GM10847 (cell line): ENCODE measurements around the gene MARCKS.

Experiments used
- POLR2A ChIP-seq: IDR thresholded peaks from 2 replicates; pipeline ENCODE4 v1.6.1; 2011; ENCODE audit not compliant: insufficient read length; ENCODE audit errors: extremely low read depth

MARCKS gene

DNA sequence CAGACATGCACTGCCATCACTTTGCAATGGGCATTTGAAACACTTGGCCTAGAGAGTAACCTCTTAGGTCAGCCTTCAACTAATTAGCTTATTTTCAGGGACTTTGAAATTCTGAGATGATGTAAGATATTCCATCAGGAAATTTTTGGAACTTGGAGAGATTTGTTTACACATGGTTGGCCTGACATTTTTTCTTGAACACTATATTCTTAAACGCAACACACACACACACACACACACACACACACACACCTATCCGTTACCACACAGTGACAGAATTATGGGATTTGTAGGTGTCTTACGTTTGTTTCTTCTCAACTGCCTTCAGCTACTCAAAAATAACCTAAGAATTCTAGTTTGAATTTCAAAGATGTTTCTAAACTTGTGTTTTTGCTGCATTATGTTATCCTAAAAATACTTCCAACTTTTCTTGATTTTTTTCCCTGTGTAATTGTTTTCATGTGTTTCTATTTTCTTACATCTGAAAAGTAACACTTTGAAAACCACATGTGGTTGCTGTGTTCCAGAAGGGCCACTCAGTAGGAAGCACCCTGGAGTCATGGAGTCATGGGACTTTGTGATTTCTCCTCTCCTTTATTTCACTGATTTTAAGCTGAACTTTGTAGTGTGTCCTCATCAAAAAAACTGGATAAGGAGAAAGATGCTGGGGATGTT is 31.9 kb downstream of the MARCKS start:
- no peak for TF ChIP-seq POLR2A

DNA sequence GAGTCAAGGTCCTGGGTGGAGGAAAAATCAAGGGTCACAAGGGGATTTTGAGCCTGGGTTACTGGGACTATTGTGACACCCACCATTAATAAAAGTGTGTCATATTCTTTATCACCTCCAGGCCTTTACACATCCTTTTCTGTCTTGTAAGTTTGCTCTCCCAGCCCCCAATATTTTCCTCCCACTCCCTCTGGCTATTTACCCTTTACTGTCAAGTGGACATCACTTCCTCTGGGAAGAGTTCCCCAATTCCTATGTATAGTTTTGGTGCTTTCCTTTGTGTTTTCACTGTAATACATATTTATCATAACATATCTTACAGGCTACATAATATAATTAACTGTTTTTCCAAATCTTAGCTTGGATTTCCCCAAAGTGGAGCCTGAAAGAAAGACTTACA is 36.3 kb downstream of the MARCKS start:
- no peak for TF ChIP-seq POLR2A

DNA sequence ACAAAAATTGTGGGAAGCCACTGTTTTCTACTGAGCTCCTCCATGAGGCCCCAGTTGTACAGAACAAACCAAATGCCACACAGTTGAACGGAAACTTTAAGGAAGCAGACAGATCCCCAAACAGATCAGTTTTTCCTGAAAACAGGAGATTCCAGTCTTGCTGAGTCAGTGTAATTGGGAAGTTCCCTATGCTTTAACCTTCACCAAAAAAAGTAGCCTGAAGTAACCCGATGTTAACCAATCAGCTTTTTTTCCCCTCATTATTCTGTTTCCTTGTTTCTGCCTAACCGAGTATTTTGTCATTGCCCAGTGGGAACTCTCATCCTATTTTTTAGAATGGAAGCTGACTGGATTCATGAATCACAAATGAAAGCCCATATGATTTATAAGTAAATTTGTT is 36.7 kb downstream of the MARCKS start:
- TF ChIP-seq POLR2A = no peak

DNA sequence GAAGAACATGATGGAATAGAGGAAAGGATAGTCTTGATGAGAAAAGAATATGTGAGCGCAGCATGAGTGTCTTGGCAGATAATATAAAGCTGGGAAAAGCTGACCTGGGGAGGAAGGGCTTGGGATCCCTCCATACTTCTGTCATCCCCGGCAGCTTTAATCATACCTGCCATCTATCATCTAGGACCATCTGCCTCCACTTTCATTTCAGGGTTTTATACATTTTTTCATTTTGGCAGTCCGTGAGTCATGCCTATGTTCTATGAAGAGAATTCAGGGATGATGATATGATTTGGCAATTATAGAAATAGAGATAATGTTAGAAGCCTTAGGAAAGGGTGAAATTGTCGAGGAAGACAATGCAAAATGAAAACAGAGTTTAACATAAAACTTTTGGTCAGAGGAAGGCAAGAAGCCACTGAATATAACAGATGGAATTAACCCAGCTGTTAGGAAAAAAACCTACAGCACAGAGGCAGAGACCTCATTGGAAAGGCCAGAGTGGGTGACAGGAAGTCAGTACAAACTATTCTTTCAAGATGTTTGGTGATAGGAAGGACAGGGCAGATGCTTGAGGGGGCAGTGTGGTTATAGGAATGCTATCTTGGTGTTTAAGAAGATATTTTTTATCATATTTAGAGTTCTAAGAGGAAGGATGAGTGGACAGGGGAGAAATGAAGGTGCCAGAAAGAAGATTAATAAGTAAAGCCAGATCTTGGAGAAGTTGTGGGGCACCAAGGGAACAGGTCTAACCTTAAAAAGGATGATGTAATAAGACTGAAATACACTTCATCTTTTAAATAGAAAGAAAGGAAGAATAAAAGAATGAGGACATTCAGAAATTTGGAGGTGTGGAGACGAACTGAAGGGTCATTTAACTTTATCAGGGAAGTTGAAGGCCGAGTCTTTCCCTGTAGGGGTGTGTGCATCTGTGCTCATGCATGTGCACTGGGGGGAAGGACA is 37.8 kb downstream of the MARCKS start:
- no peak for TF ChIP-seq POLR2A

DNA sequence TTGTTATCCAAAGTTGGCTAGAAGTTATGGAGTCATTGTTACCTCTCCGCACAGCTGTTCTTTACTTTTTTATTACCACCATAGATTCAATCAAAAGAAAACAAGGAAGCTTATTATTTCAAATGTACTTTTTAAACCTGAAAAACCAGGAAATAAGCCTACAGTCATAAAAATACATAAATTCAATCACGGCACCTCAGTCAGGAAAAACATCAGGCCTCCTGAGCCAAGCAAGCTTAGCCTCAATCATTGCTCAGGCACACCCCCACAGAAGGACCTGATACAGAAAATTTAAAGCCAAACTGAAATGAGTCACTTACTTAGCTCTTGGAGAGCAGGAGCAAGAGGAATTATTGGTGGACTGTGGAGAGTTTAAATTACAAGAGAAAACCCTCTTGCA is 44.3 kb downstream of the MARCKS start:
- no peak for TF ChIP-seq POLR2A

DNA sequence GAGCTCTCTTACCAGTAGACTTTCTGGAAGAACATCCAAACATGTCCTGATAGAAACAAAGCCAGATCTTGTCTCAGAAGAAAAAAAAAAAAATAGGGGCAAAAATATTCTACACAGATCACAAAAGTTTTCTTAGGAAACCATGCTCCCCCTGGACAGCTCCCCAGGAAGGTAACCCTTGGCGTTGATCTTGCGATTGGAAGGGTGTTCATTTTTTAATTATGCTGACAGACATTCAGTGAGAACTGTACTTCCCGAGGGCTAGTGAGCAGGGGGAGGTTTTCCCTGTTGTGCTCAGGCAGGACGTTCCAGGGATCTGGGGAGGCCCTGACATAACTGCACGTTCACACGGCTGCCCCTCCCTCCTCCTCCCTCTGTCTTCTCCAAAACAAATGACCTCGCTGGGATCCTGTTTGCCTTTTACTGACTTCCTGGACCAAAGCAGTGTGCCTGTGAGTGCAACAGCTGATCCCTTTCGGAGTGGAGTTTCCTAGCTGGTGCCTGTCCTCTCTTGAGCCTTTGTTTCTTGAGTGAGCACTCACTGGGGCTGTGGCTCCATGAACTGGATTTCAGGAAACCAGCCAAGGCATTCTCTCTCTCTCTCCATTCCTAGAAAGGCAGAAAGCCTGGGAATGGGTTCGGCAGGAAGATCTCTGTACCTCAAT is 46.7 kb downstream of the MARCKS start:
- TF ChIP-seq POLR2A = no peak

DNA sequence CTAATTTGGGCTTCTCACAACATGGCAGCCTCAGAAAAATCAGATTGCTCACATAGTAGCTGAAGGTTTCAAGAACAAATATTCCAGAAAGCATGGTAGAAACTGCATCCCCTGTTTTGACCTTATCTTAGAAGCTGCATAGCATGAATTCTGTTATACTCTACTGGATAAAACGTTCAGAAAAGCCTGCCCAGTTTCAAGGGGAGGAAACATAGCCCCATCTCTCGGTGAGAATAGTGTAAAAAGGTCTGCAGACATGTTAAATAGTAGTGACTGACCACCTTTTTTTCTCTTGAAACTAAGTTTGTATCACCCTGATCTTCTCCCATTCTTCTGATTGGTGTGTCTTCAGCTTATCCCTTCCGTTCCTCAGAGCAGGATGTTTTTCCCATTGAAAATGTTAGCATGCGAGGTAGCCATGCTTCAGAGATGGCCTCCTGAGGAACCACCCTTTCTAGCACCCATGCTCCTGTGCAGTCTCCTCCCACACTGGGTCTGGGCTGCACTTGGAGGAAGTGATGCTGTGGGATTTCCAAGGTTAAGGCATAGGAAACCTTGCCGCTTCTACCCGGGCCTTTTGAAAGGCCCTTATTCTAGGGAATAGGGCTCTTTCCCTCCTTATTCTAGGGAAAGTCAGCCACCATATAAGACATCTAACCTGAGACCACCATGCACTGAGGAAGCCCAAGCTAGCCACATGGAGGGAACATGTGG is 50.1 kb downstream of the MARCKS start:
- no peak for TF ChIP-seq POLR2A

DNA sequence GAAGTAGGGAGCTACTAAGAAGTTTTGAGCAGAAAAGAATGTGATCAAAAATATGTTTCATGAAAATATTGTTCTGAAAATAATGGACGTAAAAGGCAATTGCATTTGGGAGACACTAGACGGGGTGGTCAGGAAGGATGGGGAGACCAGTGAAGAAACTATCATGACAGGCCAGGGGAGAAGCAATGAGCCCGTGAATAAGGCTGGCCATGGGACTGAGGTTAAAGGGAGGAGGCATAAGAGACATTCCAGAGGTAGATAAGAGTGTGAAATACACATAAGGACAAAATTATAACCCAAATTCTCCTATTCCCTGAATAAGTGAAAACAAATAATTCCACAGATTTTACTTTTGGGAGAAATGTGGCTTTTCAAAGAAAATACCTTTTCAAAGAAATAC is 51.7 kb downstream of the MARCKS start:
- no peak for TF ChIP-seq POLR2A

DNA sequence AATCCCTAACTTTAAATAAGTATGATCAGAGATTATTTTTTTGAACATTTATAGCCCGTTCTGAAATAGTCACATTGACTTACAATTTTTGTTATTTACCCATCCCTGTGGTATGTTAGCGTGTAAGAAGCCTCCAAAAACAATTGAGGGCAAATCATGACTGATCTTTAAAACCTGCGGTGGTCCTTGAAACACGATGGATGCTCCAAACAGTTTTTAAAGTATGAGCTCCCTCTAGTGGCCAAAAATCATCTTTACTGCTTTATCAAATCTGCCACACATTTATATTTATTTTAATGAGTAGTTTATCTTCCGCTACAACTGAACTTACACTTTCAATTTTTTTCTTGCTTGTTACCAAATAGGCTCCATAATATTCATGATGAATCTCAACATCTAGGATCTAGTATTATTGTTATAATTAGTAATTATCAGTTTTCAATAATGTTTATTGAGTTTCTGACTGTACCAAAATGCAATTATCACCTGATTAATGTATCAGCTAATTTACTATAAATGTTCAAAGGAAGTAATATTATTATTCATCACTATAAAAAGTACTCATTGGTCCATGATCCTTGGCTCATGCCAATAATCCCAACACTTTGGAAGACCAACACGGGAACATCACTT is 52.2 kb downstream of the MARCKS start:
- TF ChIP-seq POLR2A = no peak
